HepG2 (cell line): Measurements from ENCODE around the gene CTDNEP1. TPM values are rescaled to one million over a fixed set of nuclear protein-coding genes. Genes with fewer than 3 reads are reported as not detected.

Experiments used
- CBX5 ChIP-seq: sonication (generic); formaldehyde crosslinking; IDR thresholded peaks from 2 replicates; pipeline ENCODE4 v1.4.0; 2020; ENCODE audit warnings: missing genetic modification reagents, borderline replicate concordance
- DNMT1 ChIP-seq: sonication (generic); formaldehyde crosslinking; IDR thresholded peaks from 2 replicates; pipeline ENCODE4 v1.5.1; 2020; ENCODE audit warnings: mild to moderate bottlenecking, missing genetic modification reagents
- FOXJ3 ChIP-seq: sonication (generic); formaldehyde crosslinking; IDR thresholded peaks from 2 replicates; pipeline ENCODE4 v1.4.0; 2020; ENCODE audit warnings: missing genetic modification reagents, mild to moderate bottlenecking, borderline replicate concordance
- HNF4G ChIP-seq, 2 experiments: sonication (generic) in 1 of 2; formaldehyde crosslinking in 1 of 2; IDR thresholded peaks; 2 replicates each; pipeline versions ENCODE4 v1.4.0 to v1.6.1; 2011 to 2020; ENCODE audit warnings: borderline replicate concordance in 2 of 2, low read depth in 2 of 2, mild to moderate bottlenecking in 2 of 2, low read length in 1 of 2, missing genetic modification reagents in 1 of 2, moderate library complexity in 1 of 2
- PAF1 ChIP-seq: IDR thresholded peaks from 2 replicates; pipeline ENCODE4 v1.6.1; 2016; ENCODE audit warnings: missing genetic modification reagents, missing compliant biosample characterization
- SRSF4 ChIP-seq: fragments of 200-400 bp; formaldehyde crosslinking; IDR thresholded peaks from one replicate; pipeline ENCODE4 v1.6.1; 2018; ENCODE audit warnings: mild to moderate bottlenecking, low read depth, low read length, moderate library complexity; ENCODE audit not compliant: poor library complexity, severe bottlenecking
- ZFP1 ChIP-seq: IDR thresholded peaks from 2 replicates; pipeline ENCODE4 v1.6.1; 2016
- ZFP62 ChIP-seq: sonication (generic); formaldehyde crosslinking; IDR thresholded peaks from 2 replicates; pipeline ENCODE4 v1.4.0; 2020; ENCODE audit warnings: missing genetic modification reagents
- ZNF446 ChIP-seq: sonication (generic); formaldehyde crosslinking; IDR thresholded peaks from 2 replicates; pipeline ENCODE4 v1.5.0; 2020; ENCODE audit warnings: mild to moderate bottlenecking, missing genetic modification reagents
- ZNF451 ChIP-seq: sonication (generic); formaldehyde crosslinking; IDR thresholded peaks from 2 replicates; pipeline ENCODE4 v1.5.0; 2020; ENCODE audit warnings: mild to moderate bottlenecking, missing genetic modification reagents
- polyA plus RNA-seq, 8 experiments: library from polyadenylated mRNA; depleted of rRNA in 3 of 8; stranded (reverse) in 7 of 8; unstranded in 1 of 8; fragments of >200 nt; fragmentation: Illumina TruSeq in 4 of 8; extraction: Trizol in 4 of 8; gene quantifications; 2 replicates each; pipeline versions ENCODE4 v1.2.1 to v1.2.3, GENCODE V29; 2011 to 2016; ENCODE audit warnings: low read depth in 4 of 8, missing spikeins in 1 of 8, mixed read lengths in 1 of 8; ENCODE audit not compliant: insufficient read depth in 1 of 8
- total RNA-seq, 5 experiments: library from RNA; depleted of rRNA; stranded (reverse); fragments of >200 nt; fragmentation: Illumina TruSeq; extraction: Trizol; gene quantifications; 2 replicates each; pipeline ENCODE4 v1.2.3, GENCODE V29; 2016; ENCODE audit warnings: low read depth in 1 of 5
- TF ChIP-seq, protein P1 (sequence below): sonication (generic); formaldehyde crosslinking; IDR thresholded peaks from 2 replicates; pipeline ENCODE4 v1.4.0; 2020; ENCODE audit warnings: low read depth, mild to moderate bottlenecking, missing genetic modification reagents
- TF ChIP-seq, protein P2 (sequence below): fragments of 450-650 bp; IDR thresholded peaks from 2 replicates; pipeline ENCODE4 v1.6.1; 2016
- TF ChIP-seq, protein P3 (sequence below): sonication (generic); formaldehyde crosslinking; IDR thresholded peaks from 2 replicates; pipeline ENCODE4 v1.4.0; 2020; ENCODE audit warnings: missing genetic modification reagents
- TF ChIP-seq, protein P4 (sequence below): sonication (generic); formaldehyde crosslinking; IDR thresholded peaks from 2 replicates; pipeline ENCODE4 v1.5.1; 2020; ENCODE audit warnings: missing genetic modification reagents, mild to moderate bottlenecking, borderline replicate concordance

The CTDNEP1 gene
- total and polyA plus RNA-seq, 2 of the 13 experiments (the other 11 are each of a cell fraction or from before 2014, with no cell fraction given), result 19.8 to 118 TPM

DNA sequence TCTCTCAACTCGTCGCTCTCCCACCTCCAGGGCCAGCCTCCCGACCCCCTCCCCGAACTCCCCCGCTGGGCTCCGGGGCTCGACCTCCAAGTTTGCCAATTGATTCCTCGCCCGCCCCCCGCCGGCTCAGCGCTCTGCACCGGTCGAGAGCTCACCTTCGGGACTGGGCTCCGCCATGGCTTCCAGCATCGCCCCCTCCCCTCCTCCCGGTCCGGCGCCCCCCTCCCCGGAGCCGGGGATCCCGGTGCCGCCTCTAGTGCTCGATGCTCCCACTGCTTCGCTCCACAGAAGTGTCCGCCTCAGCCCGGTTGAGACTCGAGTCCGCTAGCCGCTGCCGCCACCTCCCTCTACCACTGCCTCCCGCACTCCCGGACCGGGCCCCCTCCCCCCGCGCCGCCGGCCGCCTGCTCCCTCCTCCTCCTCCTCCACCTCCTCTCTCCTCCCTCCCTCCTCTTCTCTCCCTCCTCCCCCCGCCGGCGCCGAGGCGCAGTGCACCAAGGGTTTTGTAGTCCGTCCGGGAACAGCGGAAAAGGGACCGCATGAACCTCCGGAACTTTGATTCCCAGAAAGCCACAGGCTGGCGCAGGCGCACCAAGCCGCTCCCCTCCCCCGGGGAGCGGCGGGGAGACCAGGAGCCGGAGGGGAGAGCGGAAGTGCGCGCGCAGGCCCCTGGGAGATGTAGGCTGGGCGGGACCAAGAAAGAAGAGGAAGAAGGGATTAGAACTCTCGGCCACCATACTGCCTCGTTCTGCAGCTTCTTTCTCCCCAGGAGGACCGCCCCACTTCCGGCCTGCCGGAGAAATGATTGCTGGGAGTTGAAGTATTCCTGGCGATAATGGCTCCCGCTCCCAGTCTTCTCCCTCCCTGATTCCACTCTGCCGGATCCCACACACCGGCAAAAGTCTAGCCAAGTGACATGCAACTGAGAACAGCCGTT is 12.2 kb downstream of the CTDNEP1 start, which contains the start of gene PHF23 (continued):
- TF ChIP-seq, protein P1, sequence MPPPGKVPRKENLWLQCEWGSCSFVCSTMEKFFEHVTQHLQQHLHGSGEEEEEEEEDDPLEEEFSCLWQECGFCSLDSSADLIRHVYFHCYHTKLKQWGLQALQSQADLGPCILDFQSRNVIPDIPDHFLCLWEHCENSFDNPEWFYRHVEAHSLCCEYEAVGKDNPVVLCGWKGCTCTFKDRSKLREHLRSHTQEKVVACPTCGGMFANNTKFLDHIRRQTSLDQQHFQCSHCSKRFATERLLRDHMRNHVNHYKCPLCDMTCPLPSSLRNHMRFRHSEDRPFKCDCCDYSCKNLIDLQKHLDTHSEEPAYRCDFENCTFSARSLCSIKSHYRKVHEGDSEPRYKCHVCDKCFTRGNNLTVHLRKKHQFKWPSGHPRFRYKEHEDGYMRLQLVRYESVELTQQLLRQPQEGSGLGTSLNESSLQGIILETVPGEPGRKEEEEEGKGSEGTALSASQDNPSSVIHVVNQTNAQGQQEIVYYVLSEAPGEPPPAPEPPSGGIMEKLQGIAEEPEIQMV (CRISPR knock-in tag), result peak; percentile 20; the same call in 1 of the 2 replicates
- TF ChIP-seq ZNF446 (CRISPR knock-in tag) (no peak), ZNF451 (CRISPR knock-in tag) (no peak), ZFP1 (CRISPR knock-in tag) (no peak), HNF4G (IDR thresholded peaks at IDR 0.05; ENCODE audit: borderline replicate concordance, low read depth, low read length) (peak; percentile 12; the same call in 1 of the 2 replicates), HNF4G (CRISPR knock-in tag; IDR thresholded peaks at IDR 0.05; ENCODE audit: borderline replicate concordance, low read depth) (0 out of 2 replicates have a peak, but pooled peaks have one; percentile 37), ZFP62 (CRISPR knock-in tag) (no peak), CBX5 (CRISPR knock-in tag) (no peak), FOXJ3 (CRISPR knock-in tag) (no peak), SRSF4 (no peak), PAF1 (CRISPR knock-in tag) (no peak), DNMT1 (no peak)
- TF ChIP-seq, protein P2, sequence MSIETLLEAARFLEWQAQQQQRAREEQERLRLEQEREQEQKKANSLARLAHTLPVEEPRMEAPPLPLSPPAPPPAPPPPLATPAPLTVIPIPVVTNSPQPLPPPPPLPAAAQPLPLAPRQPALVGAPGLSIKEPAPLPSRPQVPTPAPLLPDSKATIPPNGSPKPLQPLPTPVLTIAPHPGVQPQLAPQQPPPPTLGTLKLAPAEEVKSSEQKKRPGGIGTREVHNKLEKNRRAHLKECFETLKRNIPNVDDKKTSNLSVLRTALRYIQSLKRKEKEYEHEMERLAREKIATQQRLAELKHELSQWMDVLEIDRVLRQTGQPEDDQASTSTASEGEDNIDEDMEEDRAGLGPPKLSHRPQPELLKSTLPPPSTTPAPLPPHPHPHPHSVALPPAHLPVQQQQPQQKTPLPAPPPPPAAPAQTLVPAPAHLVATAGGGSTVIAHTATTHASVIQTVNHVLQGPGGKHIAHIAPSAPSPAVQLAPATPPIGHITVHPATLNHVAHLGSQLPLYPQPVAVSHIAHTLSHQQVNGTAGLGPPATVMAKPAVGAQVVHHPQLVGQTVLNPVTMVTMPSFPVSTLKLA, result peak; percentile 52
- TF ChIP-seq, protein P3, sequence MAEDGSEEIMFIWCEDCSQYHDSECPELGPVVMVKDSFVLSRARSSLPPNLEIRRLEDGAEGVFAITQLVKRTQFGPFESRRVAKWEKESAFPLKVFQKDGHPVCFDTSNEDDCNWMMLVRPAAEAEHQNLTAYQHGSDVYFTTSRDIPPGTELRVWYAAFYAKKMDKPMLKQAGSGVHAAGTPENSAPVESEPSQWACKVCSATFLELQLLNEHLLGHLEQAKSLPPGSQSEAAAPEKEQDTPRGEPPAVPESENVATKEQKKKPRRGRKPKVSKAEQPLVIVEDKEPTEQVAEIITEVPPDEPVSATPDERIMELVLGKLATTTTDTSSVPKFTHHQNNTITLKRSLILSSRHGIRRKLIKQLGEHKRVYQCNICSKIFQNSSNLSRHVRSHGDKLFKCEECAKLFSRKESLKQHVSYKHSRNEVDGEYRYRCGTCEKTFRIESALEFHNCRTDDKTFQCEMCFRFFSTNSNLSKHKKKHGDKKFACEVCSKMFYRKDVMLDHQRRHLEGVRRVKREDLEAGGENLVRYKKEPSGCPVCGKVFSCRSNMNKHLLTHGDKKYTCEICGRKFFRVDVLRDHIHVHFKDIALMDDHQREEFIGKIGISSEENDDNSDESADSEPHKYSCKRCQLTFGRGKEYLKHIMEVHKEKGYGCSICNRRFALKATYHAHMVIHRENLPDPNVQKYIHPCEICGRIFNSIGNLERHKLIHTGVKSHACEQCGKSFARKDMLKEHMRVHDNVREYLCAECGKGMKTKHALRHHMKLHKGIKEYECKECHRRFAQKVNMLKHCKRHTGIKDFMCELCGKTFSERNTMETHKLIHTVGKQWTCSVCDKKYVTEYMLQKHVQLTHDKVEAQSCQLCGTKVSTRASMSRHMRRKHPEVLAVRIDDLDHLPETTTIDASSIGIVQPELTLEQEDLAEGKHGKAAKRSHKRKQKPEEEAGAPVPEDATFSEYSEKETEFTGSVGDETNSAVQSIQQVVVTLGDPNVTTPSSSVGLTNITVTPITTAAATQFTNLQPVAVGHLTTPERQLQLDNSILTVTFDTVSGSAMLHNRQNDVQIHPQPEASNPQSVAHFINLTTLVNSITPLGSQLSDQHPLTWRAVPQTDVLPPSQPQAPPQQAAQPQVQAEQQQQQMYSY (CRISPR knock-in tag), result 0 out of 2 replicates have a peak, but pooled peaks have one; percentile 23
- TF ChIP-seq, protein P4, sequence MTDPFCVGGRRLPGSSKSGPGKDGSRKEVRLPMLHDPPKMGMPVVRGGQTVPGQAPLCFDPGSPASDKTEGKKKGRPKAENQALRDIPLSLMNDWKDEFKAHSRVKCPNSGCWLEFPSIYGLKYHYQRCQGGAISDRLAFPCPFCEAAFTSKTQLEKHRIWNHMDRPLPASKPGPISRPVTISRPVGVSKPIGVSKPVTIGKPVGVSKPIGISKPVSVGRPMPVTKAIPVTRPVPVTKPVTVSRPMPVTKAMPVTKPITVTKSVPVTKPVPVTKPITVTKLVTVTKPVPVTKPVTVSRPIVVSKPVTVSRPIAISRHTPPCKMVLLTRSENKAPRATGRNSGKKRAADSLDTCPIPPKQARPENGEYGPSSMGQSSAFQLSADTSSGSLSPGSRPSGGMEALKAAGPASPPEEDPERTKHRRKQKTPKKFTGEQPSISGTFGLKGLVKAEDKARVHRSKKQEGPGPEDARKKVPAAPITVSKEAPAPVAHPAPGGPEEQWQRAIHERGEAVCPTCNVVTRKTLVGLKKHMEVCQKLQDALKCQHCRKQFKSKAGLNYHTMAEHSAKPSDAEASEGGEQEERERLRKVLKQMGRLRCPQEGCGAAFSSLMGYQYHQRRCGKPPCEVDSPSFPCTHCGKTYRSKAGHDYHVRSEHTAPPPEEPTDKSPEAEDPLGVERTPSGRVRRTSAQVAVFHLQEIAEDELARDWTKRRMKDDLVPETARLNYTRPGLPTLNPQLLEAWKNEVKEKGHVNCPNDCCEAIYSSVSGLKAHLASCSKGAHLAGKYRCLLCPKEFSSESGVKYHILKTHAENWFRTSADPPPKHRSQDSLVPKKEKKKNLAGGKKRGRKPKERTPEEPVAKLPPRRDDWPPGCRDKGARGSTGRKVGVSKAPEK (CRISPR knock-in tag), result no peak
